ENCODE measurements around the gene SERPINE1. TPM values are rescaled to one million over a fixed set of nuclear protein-coding genes. Genes with fewer than 3 reads are reported as not detected.
"Not testable (repeated sequence)": the region's sequence is repeated elsewhere in the genome, so short reads cannot be mapped to it uniquely, and the experiment has no call there.

The SERPINE1 gene
- total RNA-seq, 1 donor from 2014 or later = 4.3 TPM

GRCh38 chr7:101128040-101128834, 1.3 kb downstream of the SERPINE1 start:
- Histone ChIP-seq H3K27ac (replicated peaks) (no peak overlapping the region), H3K36me3 (no peaks in the 10 kb centered on the region), H3K4me3 (peak overlapping the region; percentile 51), H3K27me3 (ENCODE audit: low read depth) (no peaks in the 10 kb centered on the region), H3K4me1 (peaks cover 35% of the 10 kb centered on the region), H3K9me3 (replicated peaks) (no peaks in the 10 kb centered on the region)
- TF ChIP-seq CTCF (IDR thresholded peaks at IDR 0.05; ENCODE audit: borderline replicate concordance) = no peak
- intact Hi-C loops (cut with micrococcal nuclease) = no loop called here
- no peak for DNase-seq

- Histone ChIP-seq H3K4me1 (peaks cover 29% of the 10 kb centered on the region), H3K36me3 (no peaks in the 10 kb centered on the region), H3K4me3 (no peak overlapping the region), H3K27me3 (ENCODE audit: low read depth) (no peaks in the 10 kb centered on the region), H3K9me3 (replicated peaks) (no peaks in the 10 kb centered on the region), H3K27ac (replicated peaks) (no peak overlapping the region)
- intact Hi-C loops (cut with micrococcal nuclease) = no loop called here
- no peak for TF ChIP-seq CTCF (IDR thresholded peaks at IDR 0.05; ENCODE audit: borderline replicate concordance)
- no peak for DNase-seq
These were observed 2.8 kb downstream of the SERPINE1 start for GRCh38 chr7:101129603-101130117.

- H3K4me3 ChIP-seq; H3K27ac ChIP-seq (replicated peaks); H3K9me3 ChIP-seq (replicated peaks); H3K27me3 ChIP-seq (ENCODE audit: low read depth); intact Hi-C loops (cut with micrococcal nuclease); DNase-seq; H3K36me3 ChIP-seq; H3K4me1 ChIP-seq: not testable (repeated sequence)
These were observed 6.0 kb downstream of the SERPINE1 start for GRCh38 chr7:101132626-101133600.

- Histone ChIP-seq H3K36me3 (no peaks in the 10 kb centered on the region), H3K27ac (replicated peaks) (no peak overlapping the region), H3K9me3 (replicated peaks) (no peaks in the 10 kb centered on the region), H3K4me1 (peaks cover 17% of the 10 kb centered on the region), H3K27me3 (ENCODE audit: low read depth) (peaks cover 5% of the 10 kb centered on the region), H3K4me3 (no peak overlapping the region)
- intact Hi-C loops (cut with micrococcal nuclease) = no loop called here
- no peak for TF ChIP-seq CTCF (IDR thresholded peaks at IDR 0.05; ENCODE audit: borderline replicate concordance)
- no peak for DNase-seq
These were observed 6.9 kb downstream of the SERPINE1 start for GRCh38 chr7:101133621-101134398.

- H3K4me3 ChIP-seq = no peak overlapping the region
- TF ChIP-seq CTCF (IDR thresholded peaks at IDR 0.05; ENCODE audit: borderline replicate concordance) = no peak
- H3K27me3 ChIP-seq (ENCODE audit: low read depth) = peaks cover 5% of the 10 kb centered on the region
- no peak for DNase-seq
- H3K27ac ChIP-seq (replicated peaks) = no peak overlapping the region
- intact Hi-C loops (cut with micrococcal nuclease) = no loop called here
- peaks cover 18% of the 10 kb centered on the region for H3K4me1 ChIP-seq
- H3K36me3 ChIP-seq = no peaks in the 10 kb centered on the region
- H3K9me3 ChIP-seq (replicated peaks) = no peaks in the 10 kb centered on the region
These were observed 7.6 kb downstream of the SERPINE1 start for GRCh38 chr7:101134399-101134980.
